Measurements from ENCODE around the gene SEC14L5. TPM values are rescaled to one million over a fixed set of nuclear protein-coding genes. Genes with fewer than 3 reads are reported as not detected.

SEC14L5 gene
- total and polyA plus RNA-seq, 2 of the 4 experiments (the other 2 are of a cell fraction) = 0.07 TPM; not detected in 1

- TF ChIP-seq, protein P1, sequence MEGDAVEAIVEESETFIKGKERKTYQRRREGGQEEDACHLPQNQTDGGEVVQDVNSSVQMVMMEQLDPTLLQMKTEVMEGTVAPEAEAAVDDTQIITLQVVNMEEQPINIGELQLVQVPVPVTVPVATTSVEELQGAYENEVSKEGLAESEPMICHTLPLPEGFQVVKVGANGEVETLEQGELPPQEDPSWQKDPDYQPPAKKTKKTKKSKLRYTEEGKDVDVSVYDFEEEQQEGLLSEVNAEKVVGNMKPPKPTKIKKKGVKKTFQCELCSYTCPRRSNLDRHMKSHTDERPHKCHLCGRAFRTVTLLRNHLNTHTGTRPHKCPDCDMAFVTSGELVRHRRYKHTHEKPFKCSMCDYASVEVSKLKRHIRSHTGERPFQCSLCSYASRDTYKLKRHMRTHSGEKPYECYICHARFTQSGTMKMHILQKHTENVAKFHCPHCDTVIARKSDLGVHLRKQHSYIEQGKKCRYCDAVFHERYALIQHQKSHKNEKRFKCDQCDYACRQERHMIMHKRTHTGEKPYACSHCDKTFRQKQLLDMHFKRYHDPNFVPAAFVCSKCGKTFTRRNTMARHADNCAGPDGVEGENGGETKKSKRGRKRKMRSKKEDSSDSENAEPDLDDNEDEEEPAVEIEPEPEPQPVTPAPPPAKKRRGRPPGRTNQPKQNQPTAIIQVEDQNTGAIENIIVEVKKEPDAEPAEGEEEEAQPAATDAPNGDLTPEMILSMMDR (conservative IDR thresholded peaks at IDR 0.05; ENCODE audit: low read depth, low read length) = no peak
- no peak for TF ChIP-seq MAZ (IDR thresholded peaks at IDR 0.05; ENCODE audit: borderline replicate concordance, low read depth, low read length)
Observed at GRCh38 chr16:5033256-5034166, 75.4 kb downstream of the SEC14L5 start, which contains the start of gene NAGPA (continued).
